ENCODE measurements around the gene NRXN2. TPM values are rescaled to one million over a fixed set of nuclear protein-coding genes. Genes with fewer than 3 reads are reported as not detected.
A peak's percentile ranks its signal among the peaks of the same experiment; 100 is the strongest.

Gene NRXN2
- total RNA-seq, 3 donors from 2014 or later = 3.9 to 42.0 (median 6.9) TPM

DNA sequence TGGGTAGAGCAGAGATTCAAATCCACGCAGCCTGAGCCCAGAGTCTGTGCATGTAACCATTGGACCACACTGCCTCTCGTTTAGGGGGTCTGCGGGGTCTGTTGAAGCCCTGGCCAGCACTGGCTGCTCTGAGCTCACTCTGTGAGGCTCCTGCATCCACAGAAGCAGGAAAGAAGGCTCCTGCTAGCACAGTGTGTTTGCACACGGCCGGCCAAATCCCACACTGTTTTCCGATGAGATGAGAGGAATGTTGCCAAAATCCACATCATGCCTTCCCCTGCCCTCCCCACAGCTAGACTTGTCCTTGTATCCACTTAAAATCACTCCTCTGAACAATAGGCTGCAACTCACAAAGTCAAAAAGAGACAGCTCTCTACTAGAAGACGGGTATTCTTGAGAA is 142.6 kb downstream of the NRXN2 start:
- TF ChIP-seq, protein P1, sequence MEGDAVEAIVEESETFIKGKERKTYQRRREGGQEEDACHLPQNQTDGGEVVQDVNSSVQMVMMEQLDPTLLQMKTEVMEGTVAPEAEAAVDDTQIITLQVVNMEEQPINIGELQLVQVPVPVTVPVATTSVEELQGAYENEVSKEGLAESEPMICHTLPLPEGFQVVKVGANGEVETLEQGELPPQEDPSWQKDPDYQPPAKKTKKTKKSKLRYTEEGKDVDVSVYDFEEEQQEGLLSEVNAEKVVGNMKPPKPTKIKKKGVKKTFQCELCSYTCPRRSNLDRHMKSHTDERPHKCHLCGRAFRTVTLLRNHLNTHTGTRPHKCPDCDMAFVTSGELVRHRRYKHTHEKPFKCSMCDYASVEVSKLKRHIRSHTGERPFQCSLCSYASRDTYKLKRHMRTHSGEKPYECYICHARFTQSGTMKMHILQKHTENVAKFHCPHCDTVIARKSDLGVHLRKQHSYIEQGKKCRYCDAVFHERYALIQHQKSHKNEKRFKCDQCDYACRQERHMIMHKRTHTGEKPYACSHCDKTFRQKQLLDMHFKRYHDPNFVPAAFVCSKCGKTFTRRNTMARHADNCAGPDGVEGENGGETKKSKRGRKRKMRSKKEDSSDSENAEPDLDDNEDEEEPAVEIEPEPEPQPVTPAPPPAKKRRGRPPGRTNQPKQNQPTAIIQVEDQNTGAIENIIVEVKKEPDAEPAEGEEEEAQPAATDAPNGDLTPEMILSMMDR (IDR thresholded peaks at IDR 0.05) = no peak
- DNase-seq = peak in 2 of 3 donors; percentile 6 to 37
- Histone ChIP-seq H3K4me1 (ENCODE audit: low read depth) (no peaks in the 10 kb centered on the region), H3K4me3 (no peak overlapping the region), H3K36me3 (ENCODE audit: low read depth) (no peaks in the 10 kb centered on the region), H3K9me3 (no peaks in the 10 kb centered on the region)
- ATAC-seq = no peak
- intact Hi-C loops (cut with DNase I, micrococcal nuclease) = no loop called here

DNA sequence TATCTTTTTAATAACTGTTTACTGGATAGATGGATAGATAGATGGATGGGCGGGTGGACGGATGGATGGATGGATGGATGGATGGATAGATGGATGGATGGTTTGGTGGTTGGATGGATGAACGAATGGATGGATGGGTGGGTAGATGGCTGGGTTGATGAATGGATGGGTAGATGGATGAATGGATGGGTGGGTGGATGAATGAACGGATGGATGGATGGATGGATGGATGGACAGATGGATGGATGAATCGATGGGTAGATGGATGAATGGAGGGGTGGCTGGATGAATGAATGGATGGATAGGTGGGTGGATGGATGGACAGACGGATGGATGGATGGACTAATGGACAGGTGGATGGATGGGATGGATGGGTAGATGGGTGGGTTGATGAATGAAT is 145.8 kb downstream of the NRXN2 start:
- ATAC-seq (no peak), DNase-seq (no peak)
- TF ChIP-seq, protein P1 (IDR thresholded peaks at IDR 0.05) = no peak
- Histone ChIP-seq H3K36me3 (ENCODE audit: low read depth) (no peaks in the 10 kb centered on the region), H3K4me1 (ENCODE audit: low read depth) (no peaks in the 10 kb centered on the region), H3K4me3 (no peak overlapping the region), H3K9me3 (no peaks in the 10 kb centered on the region)
- intact Hi-C loops (cut with DNase I, micrococcal nuclease) = no loop called here

GRCh38 chr11:64572143-64572542 is 150.9 kb downstream of the NRXN2 start:
- TF ChIP-seq, protein P1 (IDR thresholded peaks at IDR 0.05) = no peak
- intact Hi-C loops (cut with DNase I, micrococcal nuclease) = no loop called here
- Histone ChIP-seq H3K36me3 (ENCODE audit: low read depth) (no peaks in the 10 kb centered on the region), H3K4me1 (ENCODE audit: low read depth) (peaks cover 3% of the 10 kb centered on the region), H3K4me3 (no peak overlapping the region), H3K9me3 (no peaks in the 10 kb centered on the region)
- DNase-seq (no peak), ATAC-seq (no peak)

GRCh38 chr11:64571410-64572091 is 151.4 kb downstream of the NRXN2 start:
- Histone ChIP-seq H3K4me1 (ENCODE audit: low read depth) (peaks cover 3% of the 10 kb centered on the region), H3K4me3 (no peak overlapping the region), H3K36me3 (ENCODE audit: low read depth) (no peaks in the 10 kb centered on the region), H3K9me3 (no peaks in the 10 kb centered on the region)
- intact Hi-C loops (cut with DNase I, micrococcal nuclease) = no loop called here
- TF ChIP-seq, protein P1 (IDR thresholded peaks at IDR 0.05) = no peak
- DNase-seq (peak in 2 of 3 donors; percentile 53 to 57), ATAC-seq (peak; percentile 83)

DNA sequence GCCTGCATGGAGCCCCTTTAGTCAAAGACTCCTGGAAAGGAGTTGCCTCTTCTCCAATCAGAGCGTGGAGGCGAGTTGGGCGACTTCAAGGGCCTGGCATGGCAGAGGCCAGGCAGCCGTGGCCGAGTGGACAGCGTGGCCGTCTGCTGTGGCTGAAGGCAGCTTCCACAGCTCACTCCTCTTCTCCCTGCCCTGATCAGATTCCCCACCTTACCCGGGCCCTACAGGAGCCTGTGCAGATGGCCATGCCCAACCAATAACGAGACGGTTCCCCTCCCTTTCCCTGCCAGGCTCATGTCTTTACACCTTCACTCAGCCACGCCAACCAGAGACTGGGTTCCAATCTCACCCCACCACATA is 152.0 kb downstream of the NRXN2 start:
- ATAC-seq = no peak
- H3K4me3 ChIP-seq = no peak overlapping the region
- intact Hi-C loops (cut with DNase I, micrococcal nuclease) = no loop called here
- peaks cover 3% of the 10 kb centered on the region for H3K4me1 ChIP-seq (ENCODE audit: low read depth)
- TF ChIP-seq, protein P1 (IDR thresholded peaks at IDR 0.05) = no peak
- H3K36me3 ChIP-seq (ENCODE audit: low read depth) = no peaks in the 10 kb centered on the region
- H3K9me3 ChIP-seq = no peaks in the 10 kb centered on the region
- no peak for DNase-seq
